ENCODE data around the gene LDLRAD1.
A peak's percentile ranks its signal among the peaks of the same experiment; 100 is the strongest.

Gene LDLRAD1

GRCh38 chr1:53992085-53992874, 25.7 kb downstream of the LDLRAD1 start:
- Histone ChIP-seq H3K36me3 (ENCODE audit: control insufficient read depth in 2 of 2, insufficient read depth in 2 of 2, low read length in 2 of 2) (no peaks in the 10 kb centered on the region), H3K9ac (ENCODE audit: low read length in 2 of 2) (no peak overlapping the region), H3K9me3 (ENCODE audit: control insufficient read depth in 2 of 2, low read length in 2 of 2) (no peaks in the 10 kb centered on the region), H3K27me3 (ENCODE audit: control insufficient read depth in 1 of 2, insufficient read depth in 2 of 2, low read length in 2 of 2) (no peaks in the 10 kb centered on the region), H3K4me3 (ENCODE audit: low read length in 2 of 2) (no peak overlapping the region), H3K27ac (ENCODE audit: low read length) (no peak overlapping the region), H3K4me1 (ENCODE audit: control insufficient read depth, insufficient read depth, low read length) (no peaks in the 10 kb centered on the region)

DNA sequence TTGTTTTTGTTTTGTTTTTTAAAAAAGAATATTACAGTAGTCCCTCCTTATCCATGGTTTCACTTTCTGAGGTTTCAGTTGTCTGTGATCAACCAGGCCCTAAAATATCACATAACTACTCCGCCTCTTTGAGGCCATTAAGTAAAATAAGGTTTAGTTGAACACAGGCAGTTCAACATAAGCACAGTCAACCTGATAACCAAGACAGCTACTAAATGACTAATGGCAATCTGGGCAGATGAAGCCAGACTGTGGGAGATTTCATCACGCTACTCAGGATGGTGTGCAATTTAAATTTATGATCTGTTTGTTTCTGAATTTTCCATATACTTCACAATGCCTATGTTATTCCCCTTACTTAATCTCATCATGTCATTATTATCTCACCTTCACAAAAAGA, 30.1 kb downstream of the LDLRAD1 start:
- H3K27me3 ChIP-seq (ENCODE audit: control insufficient read depth in 1 of 2, insufficient read depth in 2 of 2, low read length in 2 of 2) = no peaks in the 10 kb centered on the region
- H3K9ac ChIP-seq (ENCODE audit: low read length in 2 of 2) = no peak overlapping the region
- no peak overlapping the region for H3K27ac ChIP-seq (ENCODE audit: low read length)
- H3K4me1 ChIP-seq (ENCODE audit: control insufficient read depth, insufficient read depth, low read length) = no peaks in the 10 kb centered on the region
- H3K9me3 ChIP-seq (ENCODE audit: control insufficient read depth in 2 of 2, low read length in 2 of 2) = no peaks in the 10 kb centered on the region
- no peak overlapping the region for H3K4me3 ChIP-seq (ENCODE audit: low read length in 2 of 2)
- no peaks in the 10 kb centered on the region for H3K36me3 ChIP-seq (ENCODE audit: control insufficient read depth in 2 of 2, insufficient read depth in 2 of 2, low read length in 2 of 2)

DNA sequence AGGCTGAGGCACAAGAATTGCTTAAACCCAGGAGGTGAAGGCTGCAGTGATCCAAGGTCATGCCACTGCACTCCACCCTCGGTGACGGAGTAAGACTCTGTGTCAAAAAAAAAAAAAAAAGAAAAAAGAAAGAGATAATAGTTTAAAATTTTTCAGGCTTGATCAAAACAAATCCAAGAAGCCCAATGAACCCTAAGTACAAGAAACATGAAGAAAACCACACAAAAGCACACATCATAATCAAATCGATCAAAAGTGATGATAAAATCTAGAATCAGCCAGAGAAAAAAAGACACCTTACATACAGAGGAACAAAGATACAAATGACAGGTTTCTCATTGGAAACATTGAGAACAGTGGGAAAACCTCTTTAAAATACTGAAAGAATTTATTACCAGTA, 31.5 kb downstream of the LDLRAD1 start:
- Histone ChIP-seq H3K4me1 (ENCODE audit: control insufficient read depth, insufficient read depth, low read length) (peaks cover 3% of the 10 kb centered on the region), H3K9me3 (ENCODE audit: control insufficient read depth in 2 of 2, low read length in 2 of 2) (no peaks in the 10 kb centered on the region), H3K4me3 (ENCODE audit: low read length in 2 of 2) (no peak overlapping the region), H3K36me3 (ENCODE audit: control insufficient read depth in 2 of 2, insufficient read depth in 2 of 2, low read length in 2 of 2) (no peaks in the 10 kb centered on the region), H3K27me3 (ENCODE audit: control insufficient read depth in 1 of 2, insufficient read depth in 2 of 2, low read length in 2 of 2) (no peaks in the 10 kb centered on the region), H3K27ac (ENCODE audit: low read length) (no peak overlapping the region), H3K9ac (ENCODE audit: low read length in 2 of 2) (no peak overlapping the region)

DNA sequence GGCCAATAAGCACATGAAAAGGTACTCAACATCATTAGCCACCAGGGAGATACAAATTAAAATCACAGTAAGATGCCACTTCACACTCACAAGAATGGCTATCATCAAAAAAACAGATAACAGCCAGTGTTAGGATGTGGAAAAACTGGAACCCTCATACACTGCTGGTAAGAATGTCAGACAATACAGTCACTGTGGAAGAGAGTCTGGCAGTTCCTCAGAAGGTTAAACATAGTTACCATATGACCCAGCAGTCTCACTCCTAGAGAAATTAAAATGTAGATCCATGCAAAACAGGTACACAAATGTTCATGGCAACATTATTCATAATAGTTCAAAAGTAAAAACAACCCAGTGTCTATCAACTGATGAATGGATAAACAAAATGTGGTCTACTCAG, 33.3 kb downstream of the LDLRAD1 start:
- H3K4me1 ChIP-seq (ENCODE audit: control insufficient read depth, insufficient read depth, low read length) = peaks cover 3% of the 10 kb centered on the region
- H3K9ac ChIP-seq (ENCODE audit: low read length in 2 of 2) = no peak overlapping the region
- no peaks in the 10 kb centered on the region for H3K36me3 ChIP-seq (ENCODE audit: control insufficient read depth in 2 of 2, insufficient read depth in 2 of 2, low read length in 2 of 2)
- H3K27ac ChIP-seq (ENCODE audit: low read length) = no peak overlapping the region
- H3K27me3 ChIP-seq (ENCODE audit: control insufficient read depth in 1 of 2, insufficient read depth in 2 of 2, low read length in 2 of 2) = no peaks in the 10 kb centered on the region
- H3K4me3 ChIP-seq (ENCODE audit: low read length in 2 of 2) = no peak overlapping the region
- no peaks in the 10 kb centered on the region for H3K9me3 ChIP-seq (ENCODE audit: control insufficient read depth in 2 of 2, low read length in 2 of 2)

DNA sequence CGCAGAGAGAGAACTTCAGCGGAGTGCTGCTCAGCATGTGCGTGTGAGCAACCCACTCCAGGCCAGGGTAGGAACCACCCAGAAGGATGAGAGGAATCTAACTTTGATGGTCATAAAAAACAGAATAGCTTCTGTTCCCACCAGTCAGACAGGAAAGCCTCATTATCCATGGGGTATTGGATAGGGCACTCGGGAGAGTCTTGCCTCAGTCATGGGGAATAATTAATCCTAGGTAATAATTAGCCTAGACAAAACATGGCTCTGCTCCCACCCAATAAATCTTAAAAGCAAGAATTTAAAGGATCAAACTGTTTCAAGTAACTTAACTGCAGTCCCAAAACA, 35.3 kb downstream of the LDLRAD1 start:
- Histone ChIP-seq H3K9me3 (ENCODE audit: control insufficient read depth in 2 of 2, low read length in 2 of 2) (no peaks in the 10 kb centered on the region), H3K9ac (ENCODE audit: low read length in 2 of 2) (peak overlapping the region; percentile 4 to 66), H3K4me1 (ENCODE audit: control insufficient read depth, insufficient read depth, low read length) (peaks cover 3% of the 10 kb centered on the region), H3K27ac (ENCODE audit: low read length) (peak overlapping the region; percentile 46), H3K4me3 (ENCODE audit: low read length in 2 of 2) (peak overlapping the region; percentile 55 to 76), H3K27me3 (ENCODE audit: control insufficient read depth in 1 of 2, insufficient read depth in 2 of 2, low read length in 2 of 2) (no peaks in the 10 kb centered on the region), H3K36me3 (ENCODE audit: control insufficient read depth in 2 of 2, insufficient read depth in 2 of 2, low read length in 2 of 2) (no peaks in the 10 kb centered on the region)

GRCh38 chr1:53982034-53982762, 35.8 kb downstream of the LDLRAD1 start:
- no peaks in the 10 kb centered on the region for H3K9me3 ChIP-seq (ENCODE audit: control insufficient read depth in 2 of 2, low read length in 2 of 2)
- no peaks in the 10 kb centered on the region for H3K27me3 ChIP-seq (ENCODE audit: control insufficient read depth in 1 of 2, insufficient read depth in 2 of 2, low read length in 2 of 2)
- peak overlapping the region; percentile 55 to 76 for H3K4me3 ChIP-seq (ENCODE audit: low read length in 2 of 2)
- peak overlapping the region; percentile 4 to 66 for H3K9ac ChIP-seq (ENCODE audit: low read length in 2 of 2)
- H3K36me3 ChIP-seq (ENCODE audit: control insufficient read depth in 2 of 2, insufficient read depth in 2 of 2, low read length in 2 of 2) = no peaks in the 10 kb centered on the region
- H3K4me1 ChIP-seq (ENCODE audit: control insufficient read depth, insufficient read depth, low read length) = peaks cover 3% of the 10 kb centered on the region
- peak overlapping the region; percentile 46 for H3K27ac ChIP-seq (ENCODE audit: low read length)

DNA sequence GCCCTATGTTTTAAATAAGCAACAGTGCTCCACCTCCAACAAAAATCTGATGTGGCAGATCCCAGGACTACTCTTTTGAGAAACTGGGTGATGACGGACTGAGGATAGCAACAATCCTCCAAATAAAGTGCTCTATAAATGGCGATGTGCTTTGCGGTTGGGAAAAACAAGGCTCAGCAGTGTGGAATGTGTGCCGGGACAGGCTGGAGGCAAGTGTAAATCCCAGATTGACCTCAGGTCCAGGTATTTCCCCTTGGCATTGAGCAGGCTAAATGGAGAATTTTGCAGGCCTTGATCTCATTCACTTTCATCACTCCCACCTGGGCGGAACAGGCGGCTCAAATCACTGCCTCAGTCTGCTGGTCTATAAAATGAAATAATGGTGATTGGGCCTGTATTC, 36.8 kb downstream of the LDLRAD1 start:
- no peak overlapping the region for H3K27ac ChIP-seq (ENCODE audit: low read length)
- H3K4me1 ChIP-seq (ENCODE audit: control insufficient read depth, insufficient read depth, low read length) = peaks cover 3% of the 10 kb centered on the region
- H3K27me3 ChIP-seq (ENCODE audit: control insufficient read depth in 1 of 2, insufficient read depth in 2 of 2, low read length in 2 of 2) = no peaks in the 10 kb centered on the region
- no peaks in the 10 kb centered on the region for H3K36me3 ChIP-seq (ENCODE audit: control insufficient read depth in 2 of 2, insufficient read depth in 2 of 2, low read length in 2 of 2)
- no peaks in the 10 kb centered on the region for H3K9me3 ChIP-seq (ENCODE audit: control insufficient read depth in 2 of 2, low read length in 2 of 2)
- H3K9ac ChIP-seq (ENCODE audit: low read length in 2 of 2) = no peak overlapping the region
- no peak overlapping the region for H3K4me3 ChIP-seq (ENCODE audit: low read length in 2 of 2)

GRCh38 chr1:53979712-53980450, 38.1 kb downstream of the LDLRAD1 start:
- no peaks in the 10 kb centered on the region for H3K9me3 ChIP-seq (ENCODE audit: control insufficient read depth in 2 of 2, low read length in 2 of 2)
- H3K9ac ChIP-seq (ENCODE audit: low read length in 2 of 2) = no peak overlapping the region

DNA sequence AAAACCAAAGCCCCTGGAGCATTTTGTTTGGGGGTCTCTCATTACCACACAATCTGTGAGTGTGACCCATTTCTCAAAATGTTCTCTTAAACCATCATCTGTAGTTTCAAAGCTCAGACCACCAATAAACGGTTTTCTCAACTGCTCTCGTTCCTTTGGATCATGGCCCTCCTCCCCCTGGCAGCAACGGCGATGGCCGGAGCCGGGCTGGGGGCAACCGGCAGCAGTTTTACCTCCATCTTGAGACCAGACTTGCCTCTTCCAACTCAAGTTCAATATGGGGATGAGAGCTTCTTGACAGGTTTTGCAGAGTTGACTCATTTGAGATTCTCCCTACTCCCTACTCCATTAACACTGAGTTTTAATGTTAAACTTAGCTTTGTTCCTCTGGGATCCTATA, 42.1 kb downstream of the LDLRAD1 start:
- no peak overlapping the region for H3K27ac ChIP-seq (ENCODE audit: low read length)
- H3K36me3 ChIP-seq (ENCODE audit: control insufficient read depth in 2 of 2, insufficient read depth in 2 of 2, low read length in 2 of 2) = peaks cover 3 to 5% of the 10 kb centered on the region in 2 donors
- no peaks in the 10 kb centered on the region for H3K9me3 ChIP-seq (ENCODE audit: control insufficient read depth in 2 of 2, low read length in 2 of 2)
- H3K27me3 ChIP-seq (ENCODE audit: control insufficient read depth in 1 of 2, insufficient read depth in 2 of 2, low read length in 2 of 2) = no peaks in the 10 kb centered on the region
- no peak overlapping the region for H3K4me3 ChIP-seq (ENCODE audit: low read length in 2 of 2)
- no peak overlapping the region for H3K9ac ChIP-seq (ENCODE audit: low read length in 2 of 2)
- no peaks in the 10 kb centered on the region for H3K4me1 ChIP-seq (ENCODE audit: control insufficient read depth, insufficient read depth, low read length)

More at GRCh38 chr1:53979712-53980450, 38.1 kb downstream of the LDLRAD1 start:
- Histone ChIP-seq H3K4me3 (ENCODE audit: low read length in 2 of 2) (no peak overlapping the region), H3K27ac (ENCODE audit: low read length) (no peak overlapping the region), H3K4me1 (ENCODE audit: control insufficient read depth, insufficient read depth, low read length) (peaks cover 3% of the 10 kb centered on the region), H3K36me3 (ENCODE audit: control insufficient read depth in 2 of 2, insufficient read depth in 2 of 2, low read length in 2 of 2) (no peaks in the 10 kb centered on the region), H3K27me3 (ENCODE audit: control insufficient read depth in 1 of 2, insufficient read depth in 2 of 2, low read length in 2 of 2) (no peaks in the 10 kb centered on the region)

GRCh38 chr1:53971718-53972117, 46.3 kb downstream of the LDLRAD1 start:
- no peak overlapping the region for H3K4me3 ChIP-seq (ENCODE audit: low read length in 2 of 2)
- no peak overlapping the region for H3K9ac ChIP-seq (ENCODE audit: low read length in 2 of 2)
- H3K36me3 ChIP-seq (ENCODE audit: control insufficient read depth in 2 of 2, insufficient read depth in 2 of 2, low read length in 2 of 2) = peaks cover 14 to 20% of the 10 kb centered on the region in 2 donors
- no peak overlapping the region for H3K27ac ChIP-seq (ENCODE audit: low read length)
- H3K4me1 ChIP-seq (ENCODE audit: control insufficient read depth, insufficient read depth, low read length) = no peaks in the 10 kb centered on the region
- H3K9me3 ChIP-seq (ENCODE audit: control insufficient read depth in 2 of 2, low read length in 2 of 2) = no peaks in the 10 kb centered on the region
- no peaks in the 10 kb centered on the region for H3K27me3 ChIP-seq (ENCODE audit: control insufficient read depth in 1 of 2, insufficient read depth in 2 of 2, low read length in 2 of 2)

Measured in stomach smooth muscle (tissue), 2 donors.